RPMI7951 (cell line): ENCODE measurements around the gene NRDE2. TPM values are rescaled to one million over a fixed set of nuclear protein-coding genes. Genes with fewer than 3 reads are reported as not detected.
"Not testable (repeated sequence)": the region's sequence is repeated elsewhere in the genome, so short reads cannot be mapped to it uniquely, and the experiment has no call there.

Source experiments
- DNase-seq: peaks from one replicate; pipeline ENCODE4 v3.0.0-alpha.2; 2012; ENCODE audit warnings: low read depth
- total RNA-seq: library from RNA; depleted of rRNA; stranded (reverse); fragments of >200 nt; shearing (Covaris generic); gene quantifications from 2 replicates; pipeline ENCODE4 v1.2.3, GENCODE V29; 2014

The NRDE2 gene
- total RNA-seq, 1 experiment from 2014 or later: 5.2 TPM

DNA sequence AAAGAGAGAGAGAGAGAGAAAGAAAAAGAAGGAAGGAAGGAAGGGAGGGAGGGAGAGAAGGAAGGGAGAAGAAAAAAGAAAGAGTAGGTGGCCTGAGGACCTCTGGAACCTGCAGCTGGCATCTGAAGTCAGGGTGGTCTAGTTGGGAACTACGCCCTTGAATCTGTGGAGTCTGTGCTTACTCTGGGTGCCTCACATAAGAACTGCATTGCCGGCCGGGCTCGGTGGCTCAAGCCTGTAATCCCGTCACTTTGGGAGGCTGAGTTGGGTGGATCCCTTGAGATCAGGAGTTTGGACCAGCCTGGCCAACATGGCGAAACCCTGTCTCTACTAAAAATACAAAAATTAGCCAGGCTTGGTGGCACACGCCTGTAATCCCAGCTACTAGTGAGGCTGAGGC is 10.0 kb upstream of the NRDE2 start:
- no peak for DNase-seq

DNA sequence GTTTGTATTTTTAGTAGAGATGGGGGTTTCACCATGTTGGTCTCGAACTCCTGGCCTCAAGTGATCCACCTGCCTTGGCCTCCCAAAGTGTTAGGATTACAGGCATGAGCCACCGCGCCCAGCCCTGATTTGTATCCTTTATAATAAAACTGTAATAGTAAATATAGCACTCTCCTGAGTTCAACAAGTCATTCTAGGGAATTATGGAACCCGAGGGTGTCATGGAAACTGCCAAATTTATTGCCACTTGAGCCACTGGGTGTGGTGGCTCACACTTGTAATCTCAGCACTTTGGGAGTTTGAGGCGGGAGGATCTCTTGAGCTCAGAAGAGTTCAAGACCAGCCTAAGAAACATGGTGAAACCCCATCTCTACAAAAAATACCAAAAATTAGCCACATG is 9.5 kb upstream of the NRDE2 start:
- not testable (repeated sequence) for DNase-seq

DNA sequence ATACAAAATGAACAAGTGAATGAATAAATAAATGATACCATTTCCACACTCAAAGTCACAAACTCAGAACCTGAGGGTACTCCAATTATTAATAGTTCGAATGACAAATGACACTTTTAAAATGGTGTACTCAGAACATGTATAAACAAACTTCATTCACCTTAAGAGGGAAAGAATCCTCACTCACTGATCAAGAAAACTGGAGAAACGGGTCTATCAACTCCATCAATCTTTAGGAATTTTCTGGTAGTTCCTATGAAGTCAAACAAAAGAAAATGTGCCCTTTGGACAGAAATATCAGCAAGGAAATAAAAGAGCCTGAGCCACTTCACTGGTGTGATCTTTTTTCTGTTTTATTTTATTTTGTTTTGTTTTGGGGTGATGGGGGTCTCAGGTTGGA is 5.2 kb upstream of the NRDE2 start:
- DNase-seq: no peak

DNA sequence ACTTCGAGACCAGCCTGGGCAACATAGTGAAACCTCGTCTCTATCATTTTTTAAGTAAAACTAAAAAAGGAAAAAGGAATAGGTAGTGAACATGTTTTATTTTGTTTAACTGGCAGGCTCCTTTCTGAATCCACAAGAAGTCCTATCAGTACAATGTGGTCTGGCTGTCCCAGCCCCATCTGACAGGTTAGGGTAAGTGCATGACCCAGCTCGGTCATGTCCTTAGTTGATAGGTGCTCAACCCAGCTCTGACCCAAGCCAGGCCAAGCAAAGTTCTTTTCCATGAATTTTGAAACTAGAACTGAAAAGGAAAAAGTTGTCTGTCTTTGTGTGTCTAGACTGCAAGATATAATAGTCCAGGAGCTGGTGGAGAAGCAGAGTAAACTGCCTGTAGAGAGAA is 4.7 kb upstream of the NRDE2 start:
- no peak for DNase-seq

DNA sequence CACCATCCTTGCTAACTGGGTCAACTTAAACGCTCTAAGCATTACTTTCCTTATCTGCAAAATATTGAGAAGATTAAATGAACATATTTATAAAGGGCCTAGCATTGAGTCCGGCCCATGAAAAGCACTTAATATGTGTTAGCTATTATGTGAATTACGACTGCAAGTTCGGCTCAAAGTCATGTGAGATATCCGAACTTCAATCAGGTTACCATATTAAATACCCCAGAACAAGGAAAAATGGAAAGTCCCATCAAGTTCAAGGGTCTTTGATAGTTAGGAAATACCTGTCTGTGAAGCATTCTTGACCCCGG is 487 bp upstream of the NRDE2 start:
- no peak for DNase-seq

DNA sequence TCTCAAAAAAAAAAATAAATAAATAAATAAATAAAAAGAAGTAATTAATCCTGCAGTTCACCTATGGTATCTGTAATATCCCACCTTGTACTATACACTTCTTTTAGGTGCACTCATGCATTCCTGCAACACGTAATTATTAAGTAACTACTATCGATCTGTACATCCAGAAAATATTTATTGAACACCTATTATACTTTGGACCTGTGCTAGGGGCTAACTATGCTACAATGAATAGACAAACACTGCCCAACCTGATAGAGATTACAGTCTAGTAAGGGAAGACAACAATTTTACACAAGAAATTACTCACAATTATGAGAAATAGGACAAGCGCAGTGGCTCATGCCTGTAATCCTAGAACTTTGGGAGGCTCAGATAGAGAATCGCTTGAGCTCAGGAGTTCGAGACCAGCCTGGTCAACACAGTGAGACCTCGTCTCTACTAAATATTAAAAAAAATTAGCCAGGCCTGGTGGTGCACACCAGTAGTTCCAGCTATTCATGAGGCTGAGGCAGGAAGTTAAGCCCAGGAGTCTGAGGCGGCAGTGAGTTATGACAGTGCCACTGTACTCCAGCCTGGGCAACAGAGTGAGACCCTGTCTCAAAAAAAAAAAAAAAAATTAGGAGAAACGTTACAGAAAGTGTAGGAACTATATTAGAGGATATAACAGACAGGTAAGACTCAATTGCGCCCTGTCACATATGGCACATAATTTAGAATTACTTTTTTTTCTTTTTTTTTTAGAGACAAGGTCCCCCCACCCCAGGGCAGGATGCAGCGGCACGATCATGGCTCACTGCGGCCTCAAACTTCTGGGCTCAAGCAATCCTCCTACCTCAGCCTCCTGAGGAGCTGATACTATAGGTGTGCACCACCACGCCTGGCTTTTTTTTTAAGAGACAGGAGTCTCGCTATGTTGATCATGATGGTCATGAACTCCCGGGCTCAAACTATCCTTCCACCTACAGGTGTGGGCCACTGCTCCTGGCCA is 1.2 kb downstream of the NRDE2 start:
- no peak for DNase-seq

DNA sequence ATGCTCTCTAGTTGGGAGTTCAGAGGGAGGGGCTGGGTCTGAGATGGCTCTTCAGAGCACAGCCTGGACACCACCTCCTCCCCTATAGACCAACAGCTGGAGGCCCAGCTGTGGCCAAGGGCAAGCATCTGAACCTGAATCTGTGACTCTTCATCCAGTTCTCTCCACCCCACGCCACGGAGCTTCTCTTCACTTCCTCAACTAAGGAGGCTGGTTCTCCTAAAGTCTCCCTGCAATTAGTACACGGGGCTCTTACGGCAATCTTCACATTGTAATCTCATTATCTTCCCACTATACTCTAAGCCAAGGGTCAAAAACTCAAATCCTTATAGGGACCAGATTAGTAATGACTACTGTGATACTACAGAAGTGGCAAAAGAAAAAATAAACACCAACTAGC is 9.8 kb downstream of the NRDE2 start:
- no peak for DNase-seq

DNA sequence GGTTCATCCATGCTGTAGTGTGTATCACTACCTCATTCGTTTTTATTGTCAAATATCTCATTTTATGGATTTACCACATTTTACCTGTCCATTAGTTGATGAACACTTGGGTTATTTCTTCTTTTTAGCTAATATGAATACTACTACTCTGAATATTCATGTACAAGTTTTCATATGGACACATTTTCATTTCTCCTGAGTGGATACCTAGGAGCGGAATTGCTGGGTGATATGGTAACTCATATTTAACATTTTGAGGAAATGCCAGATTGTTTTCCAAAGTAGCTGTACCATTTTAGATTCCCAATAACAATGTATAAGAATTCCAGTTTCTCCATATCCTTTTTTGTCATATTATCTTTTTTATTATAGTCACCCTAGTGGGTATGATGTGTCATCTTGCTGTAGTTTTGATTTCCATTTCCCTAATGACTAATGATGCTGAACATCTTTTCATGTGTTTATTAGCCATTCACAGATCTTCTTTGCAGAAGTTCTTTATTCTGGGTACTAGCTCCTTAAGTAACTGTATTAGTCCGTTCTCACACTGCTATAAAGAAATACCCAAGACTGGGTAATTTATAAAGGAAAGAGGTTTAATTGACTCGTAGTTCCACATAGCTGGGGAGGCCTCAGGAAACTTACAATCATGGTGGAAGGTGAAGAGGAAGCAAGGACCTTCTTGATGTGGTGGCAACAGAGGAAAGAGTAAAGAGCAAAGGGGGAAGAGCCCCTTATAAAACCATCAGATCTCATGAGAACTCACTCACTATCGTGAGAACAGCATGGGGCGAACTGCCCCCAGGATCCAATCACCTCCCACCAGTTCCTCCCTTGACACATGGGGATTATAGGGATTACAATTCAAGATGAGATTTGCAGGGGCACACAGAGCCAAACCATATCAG is 11.9 kb downstream of the NRDE2 start:
- no peak for DNase-seq

DNA sequence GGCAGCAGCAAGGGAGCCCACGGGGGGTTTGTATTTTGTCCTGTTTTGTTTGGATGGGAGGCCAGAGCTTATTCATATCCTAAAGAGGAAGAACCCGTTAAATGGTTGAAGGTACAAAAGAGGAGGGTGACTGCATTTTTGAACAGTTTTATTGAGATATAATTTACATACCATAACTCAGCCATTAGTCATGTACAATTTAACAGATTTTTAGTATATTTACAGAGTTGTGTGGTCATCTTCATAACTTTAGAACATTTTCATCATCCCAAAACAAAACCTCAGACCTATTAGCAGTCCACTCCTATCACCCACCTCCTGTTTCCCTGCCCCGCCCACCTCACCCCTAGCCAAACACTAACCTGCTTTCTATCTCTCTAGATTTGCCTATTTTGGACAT is 12.6 kb downstream of the NRDE2 start:
- no peak for DNase-seq

DNA sequence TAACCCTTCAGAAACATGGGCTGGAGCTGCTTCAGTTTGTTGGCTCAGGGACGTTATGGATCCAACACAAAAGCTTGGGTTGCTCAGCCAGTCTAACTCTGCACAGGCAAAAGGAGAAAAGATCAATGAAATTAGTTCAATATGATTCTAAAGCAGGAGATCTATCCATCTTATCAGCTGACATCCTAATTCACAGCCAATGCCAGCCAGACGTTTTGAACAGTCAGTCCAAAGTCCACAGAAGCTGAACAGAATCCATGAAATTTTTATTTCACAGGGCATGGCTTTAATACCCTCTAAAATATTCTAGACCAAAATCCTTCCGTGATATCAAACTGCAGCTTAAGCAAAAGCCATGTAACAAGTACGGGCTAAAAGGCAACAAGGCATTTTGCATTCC is 13.7 kb downstream of the NRDE2 start:
- DNase-seq: no peak

DNA sequence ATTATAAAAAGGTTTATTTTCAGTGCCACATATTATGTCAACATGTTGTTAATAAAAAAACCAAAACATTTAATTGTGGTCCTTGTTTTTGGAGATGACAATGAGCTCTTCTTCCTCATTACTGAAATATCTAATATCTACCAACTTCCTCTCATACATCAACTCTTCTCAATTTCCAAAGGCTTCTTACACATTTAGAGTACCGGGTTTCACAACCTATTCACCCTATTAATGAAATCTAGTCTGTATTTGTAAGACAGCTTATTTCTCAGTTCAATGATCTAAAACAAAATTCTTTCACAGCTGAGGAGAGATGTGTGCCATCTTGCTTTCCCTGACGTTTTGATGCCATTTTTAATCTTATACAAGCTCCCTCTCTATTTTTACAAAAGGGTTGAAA is 14.5 kb downstream of the NRDE2 start:
- DNase-seq: no peak

DNA sequence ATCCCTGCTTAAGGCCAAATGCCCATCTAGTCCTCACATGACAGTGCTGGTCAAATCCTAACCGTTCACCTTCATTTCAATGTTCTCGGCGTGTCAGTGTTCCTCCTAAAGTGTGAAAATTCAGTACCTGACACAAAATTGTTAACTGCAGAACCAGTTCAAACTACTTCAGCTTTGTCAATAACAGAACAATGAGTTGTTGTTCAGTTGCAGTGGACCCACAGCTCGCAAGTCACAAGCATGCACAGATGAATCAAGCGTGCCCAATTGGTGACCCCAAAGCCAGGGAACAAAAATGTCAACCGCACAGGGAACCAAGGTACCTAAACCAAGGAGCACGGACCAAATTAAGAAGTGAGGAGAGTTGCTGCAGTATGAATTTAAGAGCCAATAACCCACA is 23.2 kb downstream of the NRDE2 start:
- no peak for DNase-seq

DNA sequence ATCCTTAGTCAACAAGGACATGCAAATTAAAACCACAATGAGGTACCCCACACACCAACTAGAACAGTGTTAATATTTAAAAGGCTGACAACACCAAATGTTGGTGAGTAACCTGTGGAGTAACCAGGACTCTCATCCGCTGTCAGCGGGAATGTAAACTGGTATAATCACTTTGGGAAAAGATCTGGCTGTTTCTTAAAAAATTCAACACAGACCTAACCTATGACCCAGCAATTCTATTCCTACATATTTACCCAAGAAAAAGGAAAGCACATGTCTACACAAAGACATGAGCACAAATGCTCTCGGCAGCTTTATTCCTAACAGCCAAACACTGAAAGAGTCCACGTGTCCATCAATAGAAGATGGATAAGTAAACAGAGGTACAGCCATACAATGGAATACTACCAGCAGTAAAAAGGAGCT is 26.6 kb downstream of the NRDE2 start:
- DNase-seq: no peak

DNA sequence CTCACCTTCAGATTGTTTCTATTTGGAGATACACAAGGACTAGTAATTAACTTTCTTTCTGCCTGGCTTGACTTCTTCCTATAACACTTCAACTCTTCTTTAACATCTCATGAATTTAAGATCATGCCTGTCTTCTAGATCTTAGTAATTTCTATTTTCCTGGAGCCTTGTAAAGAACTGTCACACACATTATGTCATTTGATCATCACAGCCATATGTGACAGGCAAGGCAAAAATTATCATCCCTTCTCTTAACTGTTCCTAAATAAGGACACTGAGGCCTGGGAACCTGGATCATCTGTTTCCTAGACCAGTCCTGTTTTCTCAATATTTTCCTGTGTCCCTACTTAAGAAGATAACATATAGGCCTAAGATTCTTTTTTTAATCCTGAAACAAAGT is 27.2 kb downstream of the NRDE2 start:
- DNase-seq: no peak

DNA sequence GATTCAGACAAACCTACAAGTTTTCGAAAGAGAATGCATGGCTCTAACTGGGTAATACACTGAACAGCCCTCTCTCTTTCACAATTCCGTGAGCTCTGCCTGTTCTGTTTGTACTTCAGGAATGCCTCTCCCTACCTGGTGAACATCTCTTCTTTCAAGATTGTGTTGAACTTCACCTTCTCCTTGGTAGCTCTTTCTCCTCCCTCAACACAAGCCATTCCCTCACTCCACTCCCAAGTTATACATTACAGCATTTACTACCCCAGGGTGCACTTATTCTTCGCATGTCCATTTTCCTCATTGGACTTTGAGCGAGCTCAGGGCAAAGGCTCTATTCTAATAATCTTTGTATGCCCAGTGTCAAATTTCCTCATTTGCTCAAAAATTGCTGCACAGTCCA is 28.3 kb downstream of the NRDE2 start:
- DNase-seq: no peak

DNA sequence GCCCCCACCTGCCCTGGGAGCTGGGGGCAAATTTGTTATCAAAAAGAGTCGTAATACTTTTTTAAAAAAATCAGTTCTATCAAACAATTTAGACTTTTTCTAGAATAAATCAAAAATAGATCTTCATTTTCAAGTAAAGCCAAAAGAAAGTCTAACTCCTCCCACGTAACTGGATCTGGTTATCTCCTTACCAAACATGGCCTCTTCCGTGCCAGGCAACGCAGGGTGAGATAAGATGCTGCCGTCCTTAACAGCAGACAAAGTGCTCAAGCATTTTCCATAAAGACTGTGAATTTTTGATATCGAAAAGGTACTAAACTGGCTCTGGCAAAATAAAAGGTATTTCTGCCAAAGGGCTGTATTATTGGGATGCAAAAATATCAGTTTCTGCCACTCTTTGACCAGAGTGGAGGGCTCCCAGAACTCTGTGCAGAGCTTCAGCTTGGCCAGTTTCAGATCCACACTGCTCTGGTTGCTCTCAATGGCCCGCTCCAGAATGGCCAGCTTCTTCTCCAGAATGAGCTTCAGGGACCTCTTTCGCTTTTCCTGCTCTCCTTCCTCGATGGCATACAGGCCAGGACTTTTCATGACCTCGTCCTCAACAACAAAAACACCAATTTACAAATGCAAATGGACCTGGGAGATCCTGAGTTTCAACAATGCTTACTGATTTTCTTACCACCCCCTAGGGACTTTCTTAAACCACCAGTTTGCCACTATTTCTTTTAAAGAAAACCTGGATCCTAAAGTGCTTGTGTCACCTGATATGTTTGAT is 29.0 kb downstream of the NRDE2 start:
- DNase-seq: no peak

DNA sequence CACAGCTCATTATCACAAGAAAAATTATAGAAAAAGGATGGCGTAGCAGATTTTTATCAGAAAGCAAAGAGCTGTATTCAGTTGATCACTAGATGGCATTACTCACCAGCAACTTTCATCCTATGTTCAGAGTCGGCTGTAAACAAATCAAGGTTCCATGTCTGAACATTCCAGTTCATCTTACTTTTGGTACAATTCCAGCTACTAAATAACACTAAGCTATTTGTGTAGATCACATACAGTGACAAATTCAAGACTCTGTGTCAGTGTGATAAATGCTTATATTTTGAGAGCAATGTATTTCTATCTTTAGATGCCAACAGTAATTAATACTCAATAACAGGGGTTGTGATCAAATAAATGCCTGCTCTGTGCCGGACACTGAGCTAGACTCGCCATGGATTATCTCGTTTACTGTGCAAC is 30.1 kb downstream of the NRDE2 start:
- DNase-seq: peak; percentile 35

DNA sequence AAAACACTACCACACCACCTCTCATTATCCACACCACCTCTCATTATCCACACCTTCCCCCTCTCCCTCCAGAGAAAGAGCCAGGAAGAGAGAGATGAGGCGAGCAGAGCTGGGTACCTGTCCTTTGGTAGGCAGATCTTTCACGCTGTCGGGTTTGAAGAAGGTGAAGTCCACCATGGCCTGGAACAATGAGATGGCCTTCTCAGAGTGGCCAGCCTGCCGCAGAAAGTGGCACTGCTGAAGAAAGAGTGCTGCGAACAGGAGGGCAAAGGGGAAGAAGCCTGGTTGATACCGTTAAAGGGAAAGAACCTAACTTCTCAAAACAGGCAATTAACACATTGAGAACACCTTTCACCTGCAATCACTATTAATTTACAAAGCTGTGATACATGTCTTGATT is 30.6 kb downstream of the NRDE2 start:
- DNase-seq: no peak

DNA sequence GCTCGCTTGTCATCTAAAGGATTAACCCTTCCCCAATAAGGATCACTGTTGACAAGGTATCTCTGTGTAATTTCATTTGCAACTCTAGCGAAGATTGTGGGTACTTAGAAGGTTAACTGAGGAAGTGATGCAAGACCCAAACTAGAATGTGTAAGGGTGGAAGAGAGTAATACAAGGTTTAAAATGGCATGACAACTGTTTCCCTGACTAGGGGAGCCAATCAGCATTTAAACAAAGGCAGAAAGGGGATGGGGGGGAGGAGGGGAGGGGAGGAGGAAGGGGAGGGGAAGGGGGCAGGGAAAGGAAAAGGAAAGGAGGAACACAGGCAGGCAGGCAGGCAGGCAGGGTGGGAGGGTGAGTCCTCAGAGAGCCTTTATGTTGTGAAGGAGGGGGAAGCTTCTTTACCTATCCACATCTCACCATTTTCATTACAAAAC is 31.1 kb downstream of the NRDE2 start:
- DNase-seq: peak; percentile 17

DNA sequence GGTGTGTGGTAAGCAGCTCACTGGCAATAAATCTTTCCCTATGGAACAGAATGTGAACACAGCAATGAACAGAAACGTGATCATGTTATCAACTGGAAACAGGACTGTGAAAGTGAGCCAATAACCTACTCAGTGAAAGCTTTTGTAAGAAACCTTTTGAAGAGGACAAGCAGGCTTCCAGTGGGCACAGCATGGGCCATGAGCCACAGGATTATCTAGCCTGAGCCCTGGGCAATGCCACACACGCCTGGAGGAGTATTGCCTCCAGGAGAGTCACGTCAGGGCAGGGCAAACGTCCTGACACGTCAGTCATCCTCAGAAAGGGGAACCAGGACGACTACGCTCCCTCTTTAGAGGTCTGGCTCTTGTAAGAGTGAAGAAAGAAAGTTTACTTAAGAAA is 32.3 kb downstream of the NRDE2 start:
- DNase-seq: no peak

DNA sequence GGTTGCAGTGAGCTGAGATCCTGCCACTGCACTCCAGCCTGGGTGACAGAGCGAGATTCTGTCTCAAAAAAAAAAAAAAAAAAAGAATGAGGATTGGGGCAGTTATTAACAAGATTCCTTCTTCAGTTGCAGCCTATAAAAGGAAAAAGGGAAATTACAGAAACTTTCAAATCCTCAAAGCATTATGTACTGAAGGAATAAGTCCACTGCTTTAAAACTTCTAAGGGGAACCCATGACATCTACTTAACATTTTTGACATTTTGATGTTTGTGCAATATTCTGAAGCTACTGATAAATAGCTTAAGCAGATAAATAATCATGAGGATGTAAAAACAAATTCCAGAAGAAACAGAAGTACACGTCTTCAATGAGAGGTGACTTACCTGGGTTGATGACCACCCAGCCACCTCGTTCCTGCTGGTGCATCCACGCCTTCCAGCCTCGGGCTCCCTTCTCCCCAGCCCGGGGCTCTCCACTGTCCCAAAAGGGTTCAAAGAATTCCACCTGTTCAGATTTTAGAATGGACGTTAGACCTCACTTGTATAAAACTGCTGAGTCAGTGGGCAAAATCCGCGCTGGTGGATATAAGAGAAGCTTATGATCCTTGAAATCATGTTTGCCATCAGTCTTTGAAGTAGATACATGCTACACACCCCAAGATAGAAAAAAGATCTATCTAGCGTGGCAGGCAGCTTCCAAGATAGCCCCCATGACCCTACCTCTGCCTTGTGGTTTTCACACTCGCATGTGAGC is 33.7 kb downstream of the NRDE2 start:
- DNase-seq: no peak
